Sigmoid colon (tissue), 7 donors: ENCODE results near the gene CHMP1B. TPM values are rescaled to one million over a fixed set of nuclear protein-coding genes. Genes with fewer than 3 reads are reported as not detected.

Experiments
- DNase-seq: peaks from one replicate; pipeline ENCODE4 v3.0.0-alpha.2; 2019
- H3K27ac ChIP-seq, 4 donors: fragments of 200-600 bp; sonication (generic); one replicate each; pipeline ENCODE4 v1.5.1; 2016 to 2019; ENCODE audit warnings: mild to moderate bottlenecking in 1 of 4
- H3K27me3 ChIP-seq, 3 donors: fragments of 200-600 bp; sonication (generic); one replicate each; pipeline ENCODE4 v1.5.1; 2019; ENCODE audit warnings: mild to moderate bottlenecking in 1 of 3
- H3K36me3 ChIP-seq, 4 donors: fragments of 200-600 bp; sonication (generic); one replicate each; pipeline ENCODE4 v1.5.1; 2016 to 2019
- H3K4me1 ChIP-seq, 4 donors: fragments of 200-600 bp; sonication (generic); one replicate each; pipeline ENCODE4 v1.5.1; 2017 to 2019
- H3K4me3 ChIP-seq, 4 donors: fragments of 200-600 bp; sonication (generic); one replicate each; pipeline ENCODE4 v1.5.1; 2017 to 2019; ENCODE audit warnings: mild to moderate bottlenecking in 2 of 4, moderate library complexity in 1 of 4
- H3K9me3 ChIP-seq, 4 donors: fragments of 200-600 bp in 3 of 4; sonication (generic) in 3 of 4; one replicate each; pipeline versions ENCODE4 v1.5.1 to v1.6.1; 2013 to 2019
- EP300 ChIP-seq, 4 donors: sonication (generic); formaldehyde crosslinking; IDR thresholded peaks; one replicate each; pipeline ENCODE4 v1.6.1; 2017; ENCODE audit warnings: antibody characterized with exemption in 4 of 4
- POLR2A ChIP-seq, 2 donors: fragments of 450-650 bp; IDR thresholded peaks; one replicate each; pipeline ENCODE4 v1.6.1; 2016; ENCODE audit warnings: antibody characterized with exemption in 2 of 2, mild to moderate bottlenecking in 2 of 2, moderate library complexity in 2 of 2
- POLR2AphosphoS5 ChIP-seq, 4 donors: sonication (generic); formaldehyde crosslinking; IDR thresholded peaks; one replicate each; pipeline ENCODE4 v1.6.1; 2017; ENCODE audit warnings: antibody characterized with exemption in 4 of 4
- WGBS, 2 donors: extraction: QIAGEN DNeasy Blood & Tissue Kit; methylation state at CpG; one replicate each; pipeline ENCODE4 v1.1.7; 2013; 5-methylcytosine and 5-hydroxymethylcytosine counted together
- intact Hi-C: fragments of 100-400 bp; cut with DNase I; formaldehyde crosslinking; loops from one replicate; pipeline ENCODE4 v1.15.1; 2023
- polyA plus RNA-seq, 3 donors: library from polyadenylated mRNA; stranded (reverse); fragments of 200-250 nt; gene quantifications; one replicate each; pipeline ENCODE4 v1.2.3, GENCODE V29; 2013
- total RNA-seq, 4 donors: library from RNA; depleted of rRNA; stranded (reverse); fragments of >200 nt; gene quantifications; one replicate each; pipeline ENCODE4 v1.1.0, GENCODE V29; 2016
- TF ChIP-seq, protein P1 (sequence below), 4 experiments: fragments of 450-650 bp in 3 of 4; fragments of 200-600 bp in 1 of 4; IDR thresholded peaks; one replicate each; pipeline ENCODE4 v1.5.1; 2016 to 2019; ENCODE audit warnings: antibody characterized with exemption in 4 of 4, mild to moderate bottlenecking in 3 of 4, moderate library complexity in 2 of 4
- donor health status: healthy with polysubstance abuse.
- donor health status: Bipolar disorder and iron deficiency.
- donor health status: healthy.

The CHMP1B gene
- total and polyA plus RNA-seq, 7 donors, result 32.1 to 101 (median 44.8) TPM

DNA sequence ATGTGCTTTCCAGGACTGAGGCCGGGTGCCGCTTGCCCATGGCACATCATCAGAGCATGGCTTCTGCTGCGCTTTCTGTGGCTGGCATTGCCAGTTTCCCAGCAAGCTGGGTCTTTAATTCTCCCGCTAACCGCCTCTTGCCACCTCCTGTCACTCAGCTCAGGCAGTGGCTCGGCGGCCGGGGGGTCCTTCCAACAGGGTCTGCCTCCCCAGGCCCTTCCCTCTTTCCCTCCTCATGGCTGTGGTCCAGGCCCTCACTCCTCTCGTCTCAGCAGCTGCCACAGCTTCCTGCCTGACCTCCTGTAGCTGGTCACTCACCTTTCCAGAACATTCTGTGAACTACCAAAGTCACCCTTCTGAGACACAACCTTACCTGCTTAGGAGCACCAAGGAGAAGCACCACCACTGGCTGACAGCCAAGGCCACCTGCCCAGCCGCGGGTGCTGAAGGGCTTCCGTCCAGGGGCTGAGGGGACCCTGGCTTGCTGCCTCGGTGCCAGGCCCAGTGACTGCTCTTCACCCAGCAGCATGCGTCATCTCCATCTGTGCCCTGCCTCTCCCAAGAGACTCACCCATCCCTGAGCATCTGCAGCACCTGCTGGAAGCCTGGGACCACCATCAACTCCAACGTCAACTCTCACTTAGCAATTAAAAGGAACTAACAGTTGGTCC is 22.6 kb downstream of the CHMP1B start:
- WGBS, 2 donors, result 82 to 86% methylated on average over 15 of the region's 15 CpGs
- intact Hi-C loops, result no loop called here
- Histone ChIP-seq H3K4me1 (no peaks in the 10 kb centered on the region), H3K36me3 (peaks cover 0 to 32% (median 0%) of the 10 kb centered on the region in 4 donors), H3K27ac (no peak overlapping the region), H3K4me3 (no peak overlapping the region), H3K9me3 (no peaks in the 10 kb centered on the region), H3K27me3 (no peaks in the 10 kb centered on the region)
- DNase-seq, result no peak
- TF ChIP-seq EP300 (IDR thresholded peaks at IDR 0.05) (no peak), POLR2A (IDR thresholded peaks at IDR 0.05) (no peak), POLR2AphosphoS5 (IDR thresholded peaks at IDR 0.05) (no peak)
- TF ChIP-seq, protein P1, sequence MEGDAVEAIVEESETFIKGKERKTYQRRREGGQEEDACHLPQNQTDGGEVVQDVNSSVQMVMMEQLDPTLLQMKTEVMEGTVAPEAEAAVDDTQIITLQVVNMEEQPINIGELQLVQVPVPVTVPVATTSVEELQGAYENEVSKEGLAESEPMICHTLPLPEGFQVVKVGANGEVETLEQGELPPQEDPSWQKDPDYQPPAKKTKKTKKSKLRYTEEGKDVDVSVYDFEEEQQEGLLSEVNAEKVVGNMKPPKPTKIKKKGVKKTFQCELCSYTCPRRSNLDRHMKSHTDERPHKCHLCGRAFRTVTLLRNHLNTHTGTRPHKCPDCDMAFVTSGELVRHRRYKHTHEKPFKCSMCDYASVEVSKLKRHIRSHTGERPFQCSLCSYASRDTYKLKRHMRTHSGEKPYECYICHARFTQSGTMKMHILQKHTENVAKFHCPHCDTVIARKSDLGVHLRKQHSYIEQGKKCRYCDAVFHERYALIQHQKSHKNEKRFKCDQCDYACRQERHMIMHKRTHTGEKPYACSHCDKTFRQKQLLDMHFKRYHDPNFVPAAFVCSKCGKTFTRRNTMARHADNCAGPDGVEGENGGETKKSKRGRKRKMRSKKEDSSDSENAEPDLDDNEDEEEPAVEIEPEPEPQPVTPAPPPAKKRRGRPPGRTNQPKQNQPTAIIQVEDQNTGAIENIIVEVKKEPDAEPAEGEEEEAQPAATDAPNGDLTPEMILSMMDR (IDR thresholded peaks at IDR 0.05), result no peak

DNA sequence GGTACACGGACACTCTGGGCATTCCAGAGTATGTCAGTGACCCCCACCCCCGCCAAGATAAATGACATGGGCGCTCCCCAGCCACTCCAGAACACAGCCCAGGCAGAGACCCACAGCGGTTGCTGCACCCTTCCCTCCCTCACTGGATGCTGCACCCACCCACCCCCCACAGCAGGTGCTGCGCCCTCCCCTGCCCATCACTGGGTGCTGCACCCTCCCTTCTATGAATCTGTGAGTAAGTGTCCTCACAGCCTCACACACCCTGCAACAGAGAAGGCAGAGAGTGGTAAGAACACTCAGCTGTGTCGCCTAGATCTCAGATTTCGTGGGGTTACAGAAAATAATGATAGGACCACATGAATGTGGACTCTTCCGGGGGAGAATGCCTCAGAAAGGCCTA is 23.5 kb downstream of the CHMP1B start:
- no peaks in the 10 kb centered on the region for H3K27me3 ChIP-seq
- H3K4me3 ChIP-seq, result no peak overlapping the region
- DNase-seq, result no peak
- no peaks in the 10 kb centered on the region for H3K9me3 ChIP-seq
- no peak overlapping the region for H3K27ac ChIP-seq
- TF ChIP-seq POLR2AphosphoS5 (IDR thresholded peaks at IDR 0.05), result no peak
- TF ChIP-seq POLR2A (IDR thresholded peaks at IDR 0.05), result no peak
- TF ChIP-seq EP300 (IDR thresholded peaks at IDR 0.05), result no peak
- TF ChIP-seq, protein P1 (IDR thresholded peaks at IDR 0.05), result no peak
- 86 to 90% methylated on average over 8 of the region's 8 CpGs for WGBS, 2 donors
- no peaks in the 10 kb centered on the region for H3K4me1 ChIP-seq
- H3K36me3 ChIP-seq, result peaks cover 0 to 31% (median 0%) of the 10 kb centered on the region in 4 donors
- intact Hi-C loops, result no loop called here

DNA sequence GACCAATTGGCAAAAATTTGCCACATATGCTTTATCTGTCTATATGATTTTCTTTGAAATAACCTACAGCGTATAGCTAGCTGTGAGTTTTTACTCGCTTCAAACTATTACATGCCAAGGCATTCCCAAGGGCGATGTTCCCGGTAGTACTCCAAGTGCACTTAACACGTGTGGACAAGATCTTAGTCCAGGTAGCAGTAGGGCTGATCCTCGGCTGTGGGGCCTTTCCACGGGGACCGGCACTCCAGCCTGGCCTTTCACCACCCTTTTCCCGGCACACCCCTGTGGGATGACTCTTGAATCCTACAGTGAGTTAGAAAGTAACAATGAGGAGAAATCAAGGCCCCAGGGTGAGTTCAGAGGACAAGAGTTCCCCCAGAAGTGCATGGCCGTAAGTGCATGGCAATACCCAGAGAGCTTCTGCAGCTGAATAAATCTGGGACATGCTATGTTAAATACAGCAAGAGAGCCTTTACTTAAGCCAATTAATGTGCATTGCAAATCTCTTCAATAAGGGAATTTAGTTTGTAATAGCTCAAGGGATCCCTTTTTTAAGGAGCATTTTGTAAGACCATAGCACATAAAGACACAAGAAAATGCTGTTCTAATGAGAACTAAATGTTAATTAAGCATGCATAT is 26.4 kb downstream of the CHMP1B start:
- Histone ChIP-seq H3K4me1 (no peaks in the 10 kb centered on the region), H3K27me3 (no peaks in the 10 kb centered on the region), H3K27ac (no peak overlapping the region), H3K4me3 (no peak overlapping the region), H3K36me3 (peaks cover 0 to 48% (median 0%) of the 10 kb centered on the region in 4 donors), H3K9me3 (no peaks in the 10 kb centered on the region)
- intact Hi-C loops, result no loop called here
- no peak for DNase-seq
- TF ChIP-seq EP300 (IDR thresholded peaks at IDR 0.05) (no peak), POLR2A (IDR thresholded peaks at IDR 0.05) (no peak), POLR2AphosphoS5 (IDR thresholded peaks at IDR 0.05) (no peak)
- TF ChIP-seq, protein P1 (IDR thresholded peaks at IDR 0.05), result no peak
- WGBS, 2 donors, result 93 to 95% methylated on average over 10 of the region's 10 CpGs

DNA sequence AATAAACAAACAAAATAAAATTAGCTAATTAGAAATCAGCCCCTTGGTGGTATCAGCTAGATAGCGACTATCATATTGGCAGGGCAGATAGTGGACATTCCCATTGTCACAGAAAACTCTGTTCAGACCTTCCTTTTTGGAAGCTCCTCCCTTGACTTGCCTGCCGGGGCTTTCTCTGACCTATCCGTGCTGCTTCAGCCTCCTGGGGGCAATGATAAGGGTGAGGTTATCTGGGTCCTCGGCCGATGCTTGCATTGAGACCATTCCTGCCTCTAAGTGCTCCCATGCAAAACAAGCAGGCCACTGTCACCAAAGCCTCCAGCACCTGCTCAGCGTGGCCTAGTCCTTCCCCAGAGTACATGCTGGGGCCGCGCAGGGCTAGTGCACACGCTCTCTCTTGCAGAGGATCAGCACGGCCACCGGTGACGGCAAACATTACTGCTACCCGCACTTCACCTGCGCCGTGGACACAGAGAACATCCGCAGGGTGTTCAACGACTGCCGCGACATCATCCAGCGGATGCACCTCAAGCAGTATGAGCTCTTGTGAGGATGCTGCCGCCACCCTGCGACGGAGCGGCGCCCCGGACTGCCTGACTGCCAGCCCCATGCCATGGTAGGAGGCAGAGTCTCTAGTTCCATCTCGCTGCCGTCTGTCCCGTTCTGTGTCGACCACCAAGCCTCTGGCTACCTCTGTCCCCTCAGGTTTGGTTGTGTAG is 29.5 kb downstream of the CHMP1B start:
- no peaks in the 10 kb centered on the region for H3K4me1 ChIP-seq
- peaks cover 0 to 63% (median 14%) of the 10 kb centered on the region in 4 donors for H3K36me3 ChIP-seq
- no peak overlapping the region for H3K27ac ChIP-seq
- TF ChIP-seq POLR2A (IDR thresholded peaks at IDR 0.05), result no peak
- DNase-seq, result no peak
- WGBS, 2 donors, result 97 to 98% methylated on average over 30 of the region's 30 CpGs
- intact Hi-C loops, result no loop called here
- no peak overlapping the region for H3K4me3 ChIP-seq
- no peaks in the 10 kb centered on the region for H3K9me3 ChIP-seq
- no peaks in the 10 kb centered on the region for H3K27me3 ChIP-seq

DNA sequence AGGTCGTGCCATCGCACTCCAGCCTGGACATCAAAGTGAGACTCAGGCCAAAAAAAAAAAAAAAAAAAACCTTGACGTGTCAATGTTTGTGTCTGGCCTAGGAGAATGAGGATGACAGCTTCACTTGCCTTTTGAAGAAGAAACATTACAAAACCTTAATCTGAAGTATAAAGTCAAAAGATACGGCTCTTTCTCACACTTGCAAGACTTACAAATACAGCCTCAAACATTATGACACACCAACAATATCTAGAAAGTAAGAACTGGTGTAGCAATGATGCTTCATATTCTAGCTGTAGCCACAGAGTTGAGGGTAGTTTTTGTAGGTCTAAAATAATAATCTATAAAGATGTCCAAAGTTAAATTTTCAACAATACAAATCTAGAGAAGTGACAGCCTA is 31.4 kb downstream of the CHMP1B start:
- TF ChIP-seq POLR2AphosphoS5 (IDR thresholded peaks at IDR 0.05) (no peak), EP300 (IDR thresholded peaks at IDR 0.05) (no peak), POLR2A (IDR thresholded peaks at IDR 0.05) (no peak)
- TF ChIP-seq, protein P1 (IDR thresholded peaks at IDR 0.05), result no peak
- intact Hi-C loops, result no loop called here
- 62 to 76% methylated on average over 4 of the region's 4 CpGs for WGBS, 2 donors
- Histone ChIP-seq H3K9me3 (no peaks in the 10 kb centered on the region), H3K36me3 (peaks cover 0 to 68% (median 23%) of the 10 kb centered on the region in 4 donors), H3K27me3 (no peaks in the 10 kb centered on the region), H3K27ac (no peak overlapping the region), H3K4me1 (no peaks in the 10 kb centered on the region), H3K4me3 (no peak overlapping the region)
- DNase-seq, result no peak
